GM18870 (cell line): ENCODE measurements around the gene FDPS.

ENCODE experiments used
- ATAC-seq: cut with Tn5 transposase; IDR thresholded peaks from one replicate; pipeline ENCODE4 v1.9.1; 2021; ENCODE audit warnings: moderate library complexity; ENCODE audit not compliant: unreplicated experiment

FDPS gene

GRCh38 chr1:155308493-155309422, at the start of gene FDPS:
Gene FDPS (plus strand): TSS chr1:155308866. CDS start chr1:155309790, 924 bp downstream.
- peak; percentile 87 for ATAC-seq

GRCh38 chr1:155260276-155260675, 48.4 kb upstream of the FDPS start:
- no peak for ATAC-seq

- ATAC-seq = no peak
These were observed 47.2 kb upstream of the FDPS start for GRCh38 chr1:155261493-155261851.

- peak; percentile 86 for ATAC-seq
These were observed 46.6 kb upstream of the FDPS start, which contains the start of gene SCAMP3 for GRCh38 chr1:155261852-155262673. Gene SCAMP3 (minus strand): TSS chr1:155262360. CDS start chr1:155262151, 209 bp downstream.

GRCh38 chr1:155263067-155263466, 45.6 kb upstream of the FDPS start:
- no peak for ATAC-seq

GRCh38 chr1:155266553-155266952, 42.1 kb upstream of the FDPS start:
- ATAC-seq = no peak

- no peak for ATAC-seq
These were observed 41.3 kb upstream of the FDPS start for GRCh38 chr1:155267373-155267772.

GRCh38 chr1:155268630-155269029, 40.0 kb upstream of the FDPS start:
- no peak for ATAC-seq

GRCh38 chr1:155269381-155269780, 39.3 kb upstream of the FDPS start:
- no peak for ATAC-seq

GRCh38 chr1:155272466-155273342, 36.0 kb upstream of the FDPS start:
- no peak for ATAC-seq

GRCh38 chr1:155273343-155274245, 35.1 kb upstream of the FDPS start, which contains the start of gene CLK2:
Gene CLK2 (minus strand): TSS chr1:155273504. CDS start chr1:155270977, 2,527 bp downstream.
- peak; percentile 42 for ATAC-seq

GRCh38 chr1:155277070-155277901, 31.4 kb upstream of the FDPS start, which contains the start of gene HCN3:
Gene HCN3 (plus strand): TSS chr1:155277463. CDS start chr1:155277591, 128 bp downstream.
- peak; percentile 47 for ATAC-seq

- ATAC-seq = no peak
These were observed 30.6 kb upstream of the FDPS start for GRCh38 chr1:155277902-155278688.

GRCh38 chr1:155278689-155279160, 29.9 kb upstream of the FDPS start:
- ATAC-seq = no peak

- no peak for ATAC-seq
These were observed 29.4 kb upstream of the FDPS start for GRCh38 chr1:155279268-155279667.

GRCh38 chr1:155282488-155283091, 26.1 kb upstream of the FDPS start:
- no peak for ATAC-seq

- no peak for ATAC-seq
These were observed 24.2 kb upstream of the FDPS start for GRCh38 chr1:155284476-155284875.
